HG03175 (cell line): ENCODE results near the gene FBLIM1.

Experiments
- ATAC-seq: cut with Tn5 transposase; IDR thresholded peaks from one replicate; pipeline ENCODE4 v1.9.1; 2021; ENCODE audit warnings: mild to moderate bottlenecking, moderate library complexity; ENCODE audit not compliant: unreplicated experiment

Gene FBLIM1

DNA sequence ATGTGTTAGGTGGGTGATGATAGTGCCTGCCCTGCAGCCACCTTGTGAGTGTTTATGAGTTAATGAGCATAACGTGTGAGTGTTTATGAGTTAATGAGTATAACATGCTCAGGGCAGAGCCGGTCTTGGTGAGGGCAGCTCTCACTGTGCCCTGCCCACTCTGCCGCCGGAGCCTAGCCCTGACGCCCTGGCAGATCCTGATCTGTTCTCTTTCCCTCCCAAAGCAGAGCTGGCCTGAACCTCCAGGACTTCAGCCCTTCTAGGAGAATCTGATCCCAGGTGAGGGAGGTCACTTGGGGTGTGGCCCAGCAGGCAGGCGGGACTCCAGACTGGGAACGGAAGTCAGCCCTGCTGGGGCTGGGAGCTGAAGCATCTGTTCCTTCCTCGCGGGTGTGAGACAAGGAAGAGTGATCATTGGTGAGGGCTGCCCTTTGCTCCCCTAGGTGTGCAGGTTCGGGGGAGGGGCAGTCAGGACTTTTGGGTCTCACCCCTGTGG is 5.7 kb downstream of the FBLIM1 start:
- no peak for ATAC-seq

DNA sequence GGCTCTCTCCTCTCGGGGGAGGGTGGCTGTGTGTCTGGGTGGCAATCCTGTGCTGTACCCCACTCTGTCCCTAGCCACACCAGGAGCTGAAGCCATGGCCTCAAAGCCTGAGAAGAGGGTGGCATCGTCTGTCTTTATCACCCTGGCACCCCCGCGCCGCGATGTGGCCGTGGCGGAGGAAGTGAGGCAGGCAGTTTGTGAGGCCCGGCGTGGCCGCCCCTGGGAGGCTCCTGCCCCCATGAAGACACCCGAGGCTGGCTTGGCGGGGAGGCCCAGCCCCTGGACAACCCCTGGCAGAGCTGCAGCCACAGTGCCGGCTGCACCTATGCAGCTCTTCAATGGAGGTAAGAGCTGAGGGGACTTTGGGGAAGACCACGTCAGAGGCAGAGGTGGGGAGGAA is 6.3 kb downstream of the FBLIM1 start:
- ATAC-seq = no peak

DNA sequence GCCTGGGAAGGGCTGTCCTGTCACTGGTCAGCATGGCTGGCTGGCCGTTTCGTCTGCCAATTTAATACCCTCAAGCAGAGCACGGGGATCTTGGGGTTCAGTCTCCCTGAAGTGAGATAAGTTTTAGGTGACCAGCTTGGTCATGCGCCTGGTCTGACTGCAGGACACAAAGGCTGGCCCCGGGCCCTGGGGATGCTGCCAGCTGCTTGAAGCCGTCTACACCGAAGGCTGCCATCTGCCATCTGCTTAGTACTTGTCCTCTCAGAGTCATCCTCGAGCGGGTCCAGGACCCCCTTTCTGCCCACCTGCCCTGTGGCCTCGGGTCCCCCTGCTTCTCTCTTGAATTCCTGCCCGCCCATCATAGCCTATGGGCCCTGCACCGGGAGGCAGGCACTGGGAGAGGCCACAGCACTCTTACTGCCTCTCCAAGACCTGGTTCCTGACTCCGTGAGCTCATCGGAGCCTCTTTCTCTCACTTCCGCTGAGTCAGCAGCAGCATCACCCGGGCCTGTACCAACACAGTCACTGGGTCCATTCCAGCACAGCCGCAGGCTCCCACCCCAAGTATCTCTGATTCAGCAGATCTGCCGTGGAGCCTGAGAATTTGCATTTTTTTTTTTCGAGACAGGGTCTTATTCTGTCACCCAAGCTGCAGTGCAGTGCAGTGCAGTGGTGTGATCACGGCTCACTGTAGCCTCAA is 7.0 kb downstream of the FBLIM1 start:
- no peak for ATAC-seq

DNA sequence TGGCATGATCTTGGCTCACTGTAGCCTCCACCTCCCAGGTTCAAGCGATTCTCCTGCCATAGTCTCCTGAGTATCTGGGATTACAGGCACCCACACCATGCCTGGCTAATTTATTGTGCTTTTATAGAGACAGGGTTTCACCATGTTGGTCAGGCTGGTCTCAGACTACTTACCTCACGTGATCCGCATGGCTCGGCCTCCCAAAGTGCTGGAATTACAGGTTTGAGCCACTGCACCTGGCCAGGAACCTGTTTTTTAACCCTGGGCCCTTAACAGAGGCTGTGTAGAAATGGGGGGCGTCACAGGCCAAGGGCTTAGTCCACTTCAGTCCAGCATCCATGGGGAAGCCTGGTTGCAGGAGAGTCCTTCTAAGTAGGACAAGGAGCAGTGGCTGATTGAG is 9.3 kb downstream of the FBLIM1 start:
- ATAC-seq = no peak

DNA sequence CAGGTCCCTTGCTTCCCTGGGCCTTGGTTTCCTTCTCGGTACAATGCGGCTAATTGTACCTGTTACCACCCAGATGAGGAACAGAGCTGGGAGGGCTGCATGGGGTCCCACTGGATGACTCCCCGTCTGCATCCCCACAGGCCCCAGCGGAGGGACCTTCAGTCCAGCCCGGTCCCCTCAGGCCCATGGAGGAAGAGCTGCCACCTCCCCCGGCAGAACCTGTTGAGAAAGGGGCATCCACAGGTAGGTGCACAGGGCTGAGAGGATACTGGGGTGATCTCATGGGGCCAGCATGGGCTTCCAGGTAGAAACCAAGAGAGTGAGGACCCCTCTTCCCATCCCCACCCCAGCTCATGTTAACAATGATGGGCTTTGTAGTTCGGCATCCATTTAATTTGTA is 9.8 kb downstream of the FBLIM1 start:
- no peak for ATAC-seq

DNA sequence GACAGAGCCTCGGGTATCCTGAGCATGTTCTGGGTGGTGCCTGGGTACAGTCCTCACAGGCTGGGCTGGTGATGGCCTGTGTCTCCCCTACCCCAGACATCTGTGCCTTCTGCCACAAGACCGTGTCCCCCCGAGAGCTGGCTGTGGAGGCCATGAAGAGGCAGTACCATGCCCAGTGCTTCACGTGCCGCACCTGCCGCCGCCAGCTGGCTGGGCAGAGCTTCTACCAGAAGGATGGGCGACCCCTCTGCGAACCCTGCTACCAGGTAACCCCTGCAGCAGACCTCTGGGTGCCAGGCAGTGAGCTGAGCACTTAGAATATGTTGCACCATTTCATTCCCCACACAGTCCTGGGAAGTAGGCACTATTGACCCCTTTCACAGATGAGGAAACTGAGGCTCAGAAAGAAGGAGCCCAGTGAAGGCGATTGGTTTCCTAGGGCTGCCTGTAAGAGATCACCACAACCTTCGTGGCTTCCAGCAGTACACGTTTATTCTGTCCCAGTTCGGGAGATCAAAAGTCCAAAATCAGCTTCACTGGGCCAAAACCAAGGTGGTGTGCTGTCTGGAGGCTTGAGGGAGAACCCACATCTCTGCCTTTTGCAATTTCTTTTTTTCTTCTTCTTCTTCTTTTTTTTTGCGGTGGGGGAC is 11.8 kb downstream of the FBLIM1 start:
- no peak for ATAC-seq

DNA sequence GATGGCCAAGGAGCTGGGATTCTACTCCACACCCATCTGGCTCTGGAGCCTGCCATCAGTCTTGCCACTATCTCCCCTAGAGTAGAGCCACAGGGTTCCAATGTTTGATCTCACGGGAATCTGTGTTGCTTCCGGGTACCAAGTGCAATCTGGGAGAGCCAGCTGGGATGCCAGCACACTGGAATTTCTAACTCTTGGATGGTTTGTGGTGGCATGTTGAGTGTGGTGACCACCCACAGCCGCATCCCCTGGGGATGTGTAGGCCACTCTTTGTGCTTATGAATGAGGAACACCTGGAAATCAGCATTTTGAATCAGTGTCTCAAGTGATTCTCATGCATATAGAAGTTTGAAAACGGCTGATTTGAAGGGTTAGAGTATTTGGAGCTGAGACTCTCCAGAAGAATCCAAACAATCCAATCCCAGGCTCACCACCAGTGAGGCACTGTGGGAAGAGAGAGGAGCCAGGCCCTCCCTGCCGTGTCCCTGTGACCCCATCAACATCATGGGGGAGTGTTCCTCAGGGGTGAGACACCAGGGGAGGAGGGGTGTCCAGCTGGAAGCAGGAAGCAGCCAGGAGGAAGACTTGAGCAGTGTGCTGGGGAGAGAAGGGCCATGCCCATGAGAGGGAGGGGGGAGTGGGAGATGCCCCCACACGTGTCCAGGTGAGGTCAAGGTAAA is 13.4 kb downstream of the FBLIM1 start:
- no peak for ATAC-seq

DNA sequence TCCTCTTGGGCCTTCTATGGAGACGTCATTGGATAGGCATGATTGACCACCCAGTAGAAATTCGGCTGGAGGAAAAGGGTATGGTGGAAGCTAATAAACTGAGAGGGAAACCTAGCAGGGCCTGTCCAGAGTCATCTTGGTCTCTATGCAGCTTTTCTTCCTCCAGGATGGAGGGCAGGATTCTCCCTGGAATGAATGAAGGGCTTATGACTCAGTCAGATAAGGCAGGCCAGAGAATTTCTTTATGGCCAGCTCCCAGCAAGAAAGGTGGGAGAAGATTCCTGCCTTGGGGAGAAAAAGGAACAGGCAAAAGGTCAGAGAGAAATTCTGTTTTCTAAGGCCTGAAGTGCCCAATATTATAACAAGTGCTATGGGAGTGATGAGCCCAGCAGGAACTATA is 17.1 kb downstream of the FBLIM1 start:
- ATAC-seq = no peak

DNA sequence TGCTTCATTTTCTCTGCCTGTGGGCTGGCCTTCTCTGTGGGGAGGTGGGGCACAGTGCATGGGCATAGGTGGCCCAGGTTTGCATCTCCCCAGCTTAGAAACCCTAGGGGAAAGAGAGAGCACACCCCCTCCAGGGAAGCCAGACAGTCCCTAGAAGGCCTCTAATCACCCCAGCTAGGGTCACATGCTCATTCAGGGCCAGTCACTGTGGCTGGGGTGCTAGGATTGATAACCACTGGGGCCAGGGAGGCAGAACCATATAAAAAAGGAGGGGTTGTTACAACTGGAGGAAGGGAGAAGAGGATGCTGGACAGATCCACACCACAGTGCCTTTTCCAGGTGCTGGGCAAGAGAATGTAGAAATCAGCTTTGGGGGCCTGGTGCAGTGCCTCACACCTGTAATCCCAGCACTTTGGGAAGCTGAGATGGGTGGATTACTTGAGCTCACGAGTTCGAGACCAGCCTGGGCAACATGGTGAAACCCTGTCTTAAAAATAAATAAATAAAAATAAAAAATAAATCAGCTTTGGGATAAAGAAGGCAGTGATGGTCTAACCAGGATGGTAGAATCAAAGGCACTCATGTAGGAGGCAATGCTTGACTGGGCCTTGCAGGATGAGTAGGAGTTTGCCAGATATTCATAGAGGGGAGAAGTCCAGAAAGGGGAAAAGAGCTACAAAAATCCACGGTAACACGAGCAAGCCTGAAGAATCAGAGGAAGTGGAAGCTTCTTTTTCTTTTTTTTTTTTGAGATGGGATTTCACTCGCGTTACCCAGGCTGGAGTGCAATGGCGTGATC is 19.5 kb downstream of the FBLIM1 start:
- ATAC-seq = no peak

DNA sequence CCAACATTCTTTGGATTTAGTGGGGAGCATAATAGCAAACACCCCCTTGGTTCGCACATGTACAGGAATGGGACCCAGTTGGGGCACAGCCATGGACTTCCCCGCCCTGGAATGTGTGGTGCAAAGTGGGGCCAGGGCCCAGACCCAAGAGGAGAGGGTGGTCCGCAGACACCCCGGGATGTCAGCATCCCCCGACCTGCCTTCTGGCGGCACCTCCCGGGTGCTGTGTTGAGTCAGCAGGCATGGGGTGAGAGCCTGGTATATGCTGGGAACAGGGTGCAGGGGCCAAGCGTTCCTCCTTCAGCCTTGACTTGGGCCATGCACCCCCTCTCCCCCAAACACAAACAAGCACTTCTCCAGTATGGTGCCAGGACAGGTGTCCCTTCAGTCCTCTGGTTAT is 27.1 kb downstream of the FBLIM1 start:
- ATAC-seq = no peak

DNA sequence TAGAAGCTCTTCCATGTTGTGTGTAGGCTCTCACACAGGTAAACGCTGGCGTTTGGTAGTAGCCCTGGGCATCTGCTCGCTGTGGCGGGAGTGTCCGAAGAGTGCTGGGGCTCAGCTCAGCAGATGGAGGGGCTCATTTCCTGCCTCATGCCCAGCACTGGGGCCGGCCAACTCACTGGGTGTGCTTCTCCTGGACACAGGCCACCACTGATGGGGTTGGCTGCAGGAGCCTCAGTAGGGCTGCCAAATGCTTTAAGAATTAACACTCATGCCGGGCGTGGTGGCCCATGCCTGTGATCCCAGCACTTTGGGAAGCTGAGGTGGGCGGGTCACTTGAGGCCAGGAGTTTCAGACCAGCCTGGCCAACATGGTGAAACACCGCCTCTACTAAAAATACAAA is 28.0 kb downstream of the FBLIM1 start:
- no peak for ATAC-seq

DNA sequence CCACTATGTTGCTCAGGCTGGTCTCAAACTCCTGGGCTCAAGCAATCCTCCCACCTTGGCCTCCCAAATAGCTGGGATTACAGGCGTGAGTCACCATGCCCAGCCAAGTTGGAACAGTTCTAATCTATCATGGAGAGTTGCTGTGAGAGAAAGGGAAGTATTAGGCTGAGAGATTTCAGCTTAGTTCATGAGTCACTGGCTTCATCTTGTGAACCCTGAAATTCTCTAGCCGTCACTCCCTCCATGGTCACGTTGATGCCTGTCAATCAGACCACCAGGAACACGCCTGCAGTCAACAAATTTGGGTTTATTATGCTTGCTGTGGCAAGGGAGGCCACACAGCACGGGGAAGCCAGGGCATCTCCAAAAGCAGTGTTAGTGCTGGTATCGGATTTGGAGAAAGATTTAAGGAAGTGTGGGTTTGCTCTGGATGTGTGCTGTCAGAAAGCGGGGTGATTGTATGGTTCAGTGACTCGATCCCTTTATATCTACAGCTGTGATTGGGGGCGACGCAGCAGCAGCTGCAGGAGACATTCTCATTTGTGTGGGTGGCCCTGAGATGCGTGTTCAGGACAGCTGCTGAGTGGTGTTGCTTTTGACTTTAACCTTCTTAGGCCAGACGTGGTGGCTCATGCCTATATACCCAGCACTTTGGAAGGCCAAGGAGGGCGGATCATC is 30.2 kb downstream of the FBLIM1 start:
- ATAC-seq = no peak

DNA sequence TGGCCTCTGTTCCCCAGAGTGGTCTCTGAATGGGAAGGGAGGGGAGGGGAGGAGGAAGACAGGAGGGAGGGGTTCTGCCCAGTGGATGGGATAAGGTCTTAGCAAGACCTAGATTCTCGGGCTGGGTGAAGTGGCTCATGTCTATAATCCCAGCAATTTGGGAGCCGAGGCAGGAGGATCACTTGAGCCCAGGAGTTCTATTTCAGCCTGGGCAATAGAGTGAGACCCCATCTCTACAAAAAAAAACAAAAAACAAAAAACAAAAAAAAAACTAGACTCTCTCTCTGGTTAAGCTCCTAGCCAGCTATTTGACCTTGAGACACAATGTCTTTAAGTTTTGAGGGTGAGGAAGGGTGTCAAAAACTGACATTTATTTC is 37.5 kb downstream of the FBLIM1 start:
- no peak for ATAC-seq

DNA sequence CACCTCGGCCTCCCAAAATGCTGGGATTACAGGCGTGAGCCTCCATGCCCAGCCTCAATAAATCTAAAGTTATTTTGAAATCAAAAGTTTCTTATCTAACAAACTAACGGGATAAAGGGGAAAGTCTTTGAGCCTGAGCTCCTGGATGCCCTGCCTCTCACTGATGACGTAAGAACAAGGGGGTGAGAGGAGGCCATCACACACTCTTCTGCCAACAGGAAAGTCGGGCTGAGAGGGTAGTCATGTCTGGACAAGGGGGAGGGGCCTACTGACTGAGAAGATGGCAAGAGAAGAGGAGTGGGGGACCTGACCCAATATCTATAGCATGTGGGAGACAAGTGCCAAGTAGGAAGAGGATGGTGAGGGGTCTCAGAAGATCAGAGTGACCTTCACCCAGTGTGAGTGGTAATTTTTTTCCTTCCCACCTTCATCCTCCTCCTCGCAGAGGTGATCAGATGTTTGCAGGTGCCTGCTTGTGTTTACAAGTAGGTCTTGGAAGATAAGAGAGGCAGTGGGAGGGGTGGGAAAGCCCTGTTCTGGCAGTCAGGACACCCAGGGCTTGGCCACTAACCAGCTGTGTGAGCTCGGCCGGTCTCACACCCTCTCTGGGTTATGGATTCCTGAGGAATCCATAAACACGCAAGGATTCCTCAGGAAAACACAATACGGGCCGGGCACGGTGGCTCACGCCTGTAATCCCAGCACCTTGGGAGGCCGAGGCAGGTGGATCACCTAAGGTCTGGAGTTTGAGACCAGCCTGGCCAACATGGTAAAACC is 39.2 kb downstream of the FBLIM1 start:
- no peak for ATAC-seq

DNA sequence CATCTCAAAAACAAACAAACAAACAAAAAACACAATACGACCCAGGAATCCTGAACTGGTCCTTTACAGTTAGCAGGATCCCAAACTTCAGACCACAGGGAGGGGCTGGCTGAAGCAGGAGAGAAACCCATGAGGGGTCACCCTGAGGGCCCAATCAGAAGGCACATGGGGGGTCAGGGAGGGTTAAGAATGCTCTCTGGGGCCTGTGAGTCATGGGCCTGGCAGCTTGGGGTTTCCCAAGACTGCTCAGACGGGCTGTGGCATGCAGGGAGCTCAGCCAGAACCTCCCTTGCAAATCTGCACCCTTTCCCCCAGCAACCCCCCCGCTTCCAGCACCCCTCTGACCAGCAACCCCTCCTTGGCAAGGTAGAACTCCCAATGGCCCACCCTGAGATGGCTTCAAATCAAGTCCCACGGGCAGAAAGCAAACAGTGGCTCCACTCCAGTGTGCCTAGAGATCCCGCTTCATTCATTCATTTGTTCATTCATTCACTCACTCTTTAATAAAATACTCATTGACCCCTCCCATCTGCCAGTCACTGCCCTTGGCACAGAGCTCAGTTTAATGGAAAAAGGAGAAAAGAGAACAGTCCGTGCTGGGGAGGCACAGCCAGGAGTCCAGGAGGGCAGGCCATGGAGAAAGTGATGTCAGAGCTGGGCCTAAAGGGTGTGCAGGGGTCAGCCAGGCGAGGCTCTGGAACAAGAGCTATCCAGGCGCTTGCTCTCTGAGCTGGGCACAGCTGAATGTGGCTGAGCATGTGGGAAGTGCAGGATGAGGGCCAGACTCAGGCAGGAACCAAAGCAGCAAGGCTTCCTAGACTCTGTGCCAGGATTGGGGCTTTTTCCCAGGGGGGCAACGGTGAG is 40.6 kb downstream of the FBLIM1 start:
- ATAC-seq = no peak

DNA sequence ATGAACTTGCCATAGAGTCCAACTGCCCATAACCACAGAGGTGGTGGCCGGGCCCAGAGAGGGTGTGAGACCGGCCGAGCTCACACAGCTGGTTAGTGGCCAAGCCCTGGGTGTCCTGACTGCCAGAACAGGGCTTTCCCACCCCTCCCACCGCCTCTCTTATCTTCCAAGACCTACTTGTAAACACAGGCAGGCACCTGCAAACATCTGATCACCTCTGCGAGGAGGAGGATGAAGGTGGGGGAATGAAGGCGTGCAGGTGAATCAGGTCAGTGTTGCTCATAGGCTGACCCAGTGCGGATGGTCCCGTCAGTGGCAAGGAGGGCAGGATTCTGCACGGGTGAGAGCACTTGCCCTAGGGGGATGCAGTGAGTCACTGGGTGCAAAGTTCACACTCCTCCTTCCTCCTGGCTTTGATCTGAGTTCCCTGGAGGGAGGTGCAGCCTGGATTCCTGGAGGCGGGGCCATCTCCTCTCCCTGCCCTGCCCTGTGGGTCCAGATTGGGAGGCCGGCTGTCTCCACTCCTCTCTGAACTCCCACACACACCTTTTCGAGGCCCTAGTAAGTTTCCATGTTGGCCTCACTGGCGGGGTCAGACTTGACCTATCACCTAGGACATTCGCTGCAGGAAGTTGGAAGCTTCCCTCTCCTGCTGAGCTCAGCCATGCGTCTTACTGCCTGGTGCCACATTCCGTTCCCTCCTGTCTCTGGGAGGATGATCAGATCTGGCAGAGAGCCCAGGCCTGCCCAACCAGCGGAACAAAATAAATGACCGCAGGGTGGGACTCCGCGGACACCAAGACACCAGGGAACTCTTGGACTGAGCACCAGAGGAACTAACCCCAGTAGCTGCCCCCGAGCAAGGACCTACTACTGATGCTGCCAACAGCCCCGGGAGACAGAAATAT is 41.6 kb downstream of the FBLIM1 start:
- ATAC-seq = no peak

DNA sequence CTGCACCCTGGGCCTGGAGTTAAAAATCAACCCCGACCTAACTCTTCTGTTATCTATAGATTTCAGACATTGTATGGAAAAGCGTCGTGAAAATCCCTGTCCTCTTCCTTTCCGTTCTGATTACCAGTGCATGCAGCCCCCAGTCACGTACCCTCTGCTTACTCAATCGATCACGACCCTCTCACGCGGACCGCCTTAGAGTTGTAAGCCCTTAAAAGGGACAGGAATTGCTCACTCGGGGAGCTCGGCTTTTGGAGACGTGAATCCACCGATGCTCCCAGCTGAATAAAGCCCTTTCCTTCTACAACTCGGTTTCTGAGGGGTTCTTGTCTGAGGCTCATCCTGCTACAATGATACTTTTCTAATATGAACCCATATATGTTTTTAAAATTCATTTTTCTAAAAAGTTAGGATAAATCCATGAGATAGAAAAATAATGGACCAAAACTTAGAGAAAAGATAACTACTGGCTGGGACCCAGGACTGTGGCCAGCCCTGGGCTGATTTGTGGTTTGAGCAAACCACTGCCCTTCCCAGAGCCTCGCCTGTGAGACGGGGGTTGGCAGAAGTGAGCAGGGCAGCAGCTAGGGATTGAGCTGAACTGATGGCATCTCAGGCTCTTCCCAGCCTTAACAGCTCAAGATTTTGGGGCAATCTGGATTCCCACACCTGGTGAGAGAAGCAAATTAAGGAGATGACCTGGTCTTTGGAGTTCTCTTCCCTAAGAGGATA is 43.8 kb downstream of the FBLIM1 start:
- no peak for ATAC-seq
